Tongue (tissue), 2 donors: ENCODE data around the gene MNT. TPM values are rescaled to one million over a fixed set of nuclear protein-coding genes. Genes with fewer than 3 reads are reported as not detected.

ENCODE experiments used
- DNase-seq: peaks from one replicate; pipeline ENCODE4 v3.0.0-alpha.2; 2015
- total RNA-seq: library from RNA; depleted of rRNA; stranded (reverse); fragments of >200 nt; gene quantifications from one replicate; pipeline ENCODE4 v1.2.3, GENCODE V29; 2014

Gene MNT
- total RNA-seq, 1 donor from 2014 or later: 10.2 TPM

DNA sequence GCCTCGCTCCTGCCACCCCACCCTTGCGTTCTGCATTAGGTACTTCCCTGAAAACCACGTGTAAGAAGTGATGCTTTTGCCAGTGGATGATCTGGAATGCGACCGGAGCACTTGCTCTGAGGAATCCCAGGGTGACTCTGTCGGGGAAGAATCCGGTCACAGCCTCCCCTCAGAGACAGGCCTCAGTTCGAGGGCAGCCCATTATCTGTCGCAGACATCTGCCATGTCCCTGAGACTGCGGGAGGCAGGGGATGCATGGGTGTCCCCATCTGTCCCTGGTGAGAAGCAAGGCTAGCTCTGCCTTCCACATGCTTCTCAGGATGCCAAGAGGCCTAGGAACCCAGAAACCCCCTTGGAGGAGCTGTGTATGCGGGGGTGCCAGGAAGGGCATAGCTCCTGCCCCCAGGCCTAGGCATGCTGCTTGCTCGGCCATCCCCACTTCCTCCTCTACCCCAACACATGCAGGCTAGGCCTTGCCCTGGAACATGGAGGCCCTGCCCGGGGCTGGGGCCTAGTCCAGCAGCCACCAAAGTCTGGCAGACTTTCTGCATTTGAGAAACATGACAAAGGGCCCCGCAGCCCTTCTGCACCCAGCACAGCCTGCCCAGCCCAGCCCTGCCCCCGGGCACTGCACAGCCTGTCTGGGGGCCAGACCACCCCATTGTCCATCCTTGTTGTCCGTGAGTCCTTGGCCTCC, 20.5 kb downstream of the MNT start:
- DNase-seq: no peak

DNA sequence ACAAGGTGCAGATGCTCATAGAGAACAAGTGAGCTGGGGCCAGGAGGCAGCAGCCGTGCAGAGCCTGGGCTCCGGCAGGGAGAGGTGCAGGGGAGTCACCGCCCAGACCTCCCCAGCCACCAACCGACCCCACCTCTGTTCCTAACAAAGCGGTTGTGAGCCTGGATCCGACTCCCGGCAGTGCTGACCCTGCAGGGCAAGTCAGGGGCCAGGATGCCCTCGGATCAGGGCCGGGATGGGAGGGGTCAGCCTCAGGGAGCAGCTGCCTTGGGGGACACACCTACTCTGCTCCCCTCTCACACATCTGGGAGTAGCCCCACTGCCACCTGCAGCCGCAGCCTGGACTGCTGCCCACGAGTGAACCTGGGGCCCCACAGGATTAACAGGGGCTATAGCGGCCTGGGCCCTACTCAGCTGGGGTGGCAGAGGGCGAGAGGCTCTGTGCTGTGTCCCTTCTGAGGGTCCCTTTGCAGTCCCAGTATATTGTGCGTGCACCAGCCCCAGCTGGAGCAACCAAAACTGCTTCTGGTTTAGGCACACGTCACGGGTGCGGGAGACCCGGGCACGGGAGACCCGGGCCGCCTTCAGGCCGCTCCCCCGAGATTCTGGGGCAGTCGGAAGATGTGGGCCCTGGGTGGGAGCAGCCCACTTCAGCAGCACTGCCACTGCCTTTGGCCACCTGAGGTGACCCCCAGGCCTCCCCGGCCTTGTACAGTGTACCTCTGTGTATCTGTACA, 21.2 kb downstream of the MNT start:
- no peak for DNase-seq

DNA sequence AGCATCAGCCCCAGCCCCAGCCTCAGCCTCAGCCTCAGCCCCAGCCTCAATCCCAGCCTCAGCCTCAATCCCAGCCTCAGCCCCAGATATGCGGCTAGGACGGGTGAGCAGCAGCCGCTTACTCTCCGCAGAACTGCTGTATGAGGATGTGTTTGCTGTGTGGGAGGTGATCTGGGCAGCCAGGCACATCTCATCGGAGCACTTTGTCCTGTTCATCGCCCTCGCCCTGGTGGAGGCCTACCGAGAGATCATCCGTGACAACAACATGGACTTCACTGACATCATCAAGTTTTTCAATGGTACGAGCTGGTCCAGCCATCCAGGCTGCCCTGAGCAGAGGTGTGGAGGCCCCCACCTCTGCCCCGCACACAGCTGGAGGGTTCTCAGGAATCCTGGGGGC, 22.0 kb downstream of the MNT start:
- DNase-seq: no peak

DNA sequence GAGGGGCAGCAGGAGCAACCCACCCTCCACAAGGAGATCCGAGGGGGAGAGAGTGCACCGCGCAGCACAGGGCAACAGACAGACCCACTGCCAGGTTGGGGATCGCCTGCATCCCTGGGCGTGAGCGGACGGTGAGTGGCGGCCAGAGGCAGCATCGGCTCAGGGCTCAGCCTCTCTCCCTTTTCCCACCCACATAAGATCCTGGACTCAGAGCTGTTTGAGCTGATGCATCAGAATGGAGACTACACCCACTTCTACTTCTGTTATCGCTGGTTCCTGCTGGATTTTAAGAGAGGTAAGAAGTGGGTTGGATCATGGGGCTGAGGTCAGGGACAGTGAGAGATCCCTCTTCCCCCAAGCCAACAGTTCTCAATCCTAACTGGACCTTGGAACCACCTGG, 23.2 kb downstream of the MNT start:
- no peak for DNase-seq

DNA sequence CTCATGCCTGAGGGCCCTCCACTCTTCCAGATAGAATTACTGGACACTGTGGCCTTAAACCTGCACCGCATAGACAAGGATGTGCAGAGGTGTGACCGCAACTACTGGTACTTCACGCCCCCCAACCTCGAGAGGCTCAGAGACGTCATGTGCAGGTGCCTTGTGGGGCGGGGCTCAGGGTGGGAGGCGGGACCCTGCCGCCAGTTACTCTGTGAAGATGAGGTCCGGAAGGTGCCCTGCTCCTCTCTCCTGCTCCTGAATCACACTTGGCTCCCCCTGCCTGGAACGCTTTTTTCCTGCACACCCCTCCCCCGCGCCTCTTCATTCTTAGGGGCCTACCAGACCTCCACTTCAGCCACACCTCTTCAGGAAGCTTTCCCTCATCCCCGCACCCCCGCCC, 24.8 kb downstream of the MNT start:
- DNase-seq: no peak

DNA sequence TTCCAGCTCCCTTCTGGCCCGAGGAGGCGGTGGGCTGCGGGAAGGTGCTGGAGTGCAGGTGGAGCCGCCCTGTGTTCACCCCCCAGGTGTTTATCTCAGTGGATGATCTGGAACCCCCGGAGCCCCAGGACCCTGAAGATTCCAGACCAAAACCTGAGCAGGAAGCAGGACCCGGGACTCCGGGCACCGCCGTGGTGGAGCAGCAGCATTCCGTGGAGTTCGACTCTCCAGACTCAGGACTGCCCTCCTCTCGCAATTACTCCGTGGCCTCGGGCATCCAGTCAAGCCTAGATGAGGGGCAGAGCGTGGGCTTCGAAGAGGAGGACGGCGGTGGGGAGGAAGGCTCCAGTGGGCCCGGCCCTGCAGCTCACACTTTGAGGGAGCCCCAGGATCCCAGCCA, 25.5 kb downstream of the MNT start:
- DNase-seq: no peak

DNA sequence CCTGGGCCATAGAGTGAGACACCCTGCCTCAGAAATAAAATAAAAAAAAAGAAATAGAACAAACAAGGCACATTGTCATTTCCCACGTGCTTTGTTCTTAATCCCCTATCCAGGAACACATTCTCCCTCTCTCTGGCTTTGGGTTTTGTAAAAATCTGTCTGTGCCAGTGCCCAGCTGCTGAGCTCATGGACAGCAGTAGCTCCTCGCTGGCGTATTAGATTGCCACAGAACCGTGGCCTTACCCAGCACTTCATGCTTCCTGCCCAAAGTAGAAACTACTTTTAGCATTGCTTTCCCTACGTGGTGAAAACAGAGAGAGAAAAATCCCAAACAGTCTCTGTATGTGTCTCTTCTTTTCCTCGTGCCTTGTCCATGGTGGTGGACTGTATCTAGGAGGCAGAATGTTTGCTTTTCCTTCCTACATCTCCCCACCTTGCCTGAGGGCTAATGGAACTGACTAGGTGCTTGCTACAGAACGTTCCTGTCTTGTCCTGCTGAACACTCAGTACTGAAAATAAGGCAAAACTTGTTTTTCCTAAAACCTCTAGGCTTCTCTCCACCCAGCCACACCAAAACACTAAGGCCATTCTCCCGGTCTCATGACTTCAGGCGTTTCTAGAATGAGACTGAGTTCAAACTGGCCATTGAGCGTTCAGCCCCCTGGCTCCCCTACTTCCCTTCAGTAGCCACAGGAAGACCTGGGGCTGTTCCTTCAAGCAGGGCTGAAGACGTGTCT, 26.1 kb downstream of the MNT start:
- no peak for DNase-seq

DNA sequence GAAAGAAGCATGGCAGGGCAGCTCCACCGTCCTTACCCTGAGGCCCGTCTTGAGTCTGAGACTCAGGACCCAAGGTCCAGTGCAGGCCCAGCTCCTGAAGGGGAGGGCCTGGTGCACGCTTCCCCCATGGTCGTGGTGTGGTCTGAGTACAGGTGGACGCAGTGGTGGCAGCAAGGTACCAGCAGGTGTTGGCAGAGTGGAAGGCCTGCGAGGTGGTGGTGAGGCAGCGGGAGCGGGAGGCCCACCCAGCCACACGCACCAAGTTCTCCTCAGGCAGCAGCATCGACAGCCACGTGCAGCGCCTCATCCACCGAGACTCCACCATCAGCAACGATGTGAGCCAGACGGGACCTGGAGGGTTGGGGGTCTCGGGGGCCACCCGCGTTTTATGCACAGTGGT, 27.7 kb downstream of the MNT start:
- no peak for DNase-seq

DNA sequence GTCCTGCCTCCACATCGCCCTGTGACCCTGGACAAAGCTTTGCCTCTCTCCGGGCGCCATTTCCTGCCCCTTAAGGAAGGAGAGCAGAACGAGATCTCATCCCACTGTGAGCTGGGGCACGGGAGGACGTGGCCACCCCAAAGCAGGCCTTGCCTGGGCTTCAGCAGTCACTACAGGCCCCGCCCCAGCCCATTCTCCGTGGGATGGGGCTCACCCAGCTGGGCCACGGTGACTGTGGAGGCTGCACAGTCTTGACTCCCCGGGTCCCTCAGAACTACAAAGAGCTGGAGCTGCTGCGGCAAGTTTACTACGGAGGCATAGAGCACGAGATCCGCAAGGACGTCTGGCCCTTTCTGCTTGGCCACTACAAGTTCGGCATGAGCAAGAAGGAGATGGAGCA, 28.2 kb downstream of the MNT start:
- no peak for DNase-seq

DNA sequence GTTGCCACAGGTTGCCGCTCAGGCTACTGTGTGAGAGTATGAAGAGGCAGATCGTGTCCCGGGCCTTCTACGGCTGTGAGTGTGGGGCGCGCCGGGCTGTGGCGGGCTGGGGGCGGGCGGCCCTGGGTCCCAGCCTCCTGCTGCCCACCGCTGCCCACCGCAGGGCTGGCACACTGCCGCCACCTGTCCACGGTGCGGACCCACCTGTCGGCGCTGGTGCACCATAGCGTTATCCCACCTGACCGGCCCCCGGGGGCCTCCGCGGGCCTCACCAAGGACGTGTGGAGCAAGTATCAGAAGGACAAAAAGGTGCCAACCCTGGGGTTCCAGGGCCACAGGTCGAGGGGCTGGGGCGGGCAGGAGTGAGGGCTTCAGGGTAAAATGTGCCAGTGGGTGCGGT, 28.7 kb downstream of the MNT start:
- DNase-seq: no peak

DNA sequence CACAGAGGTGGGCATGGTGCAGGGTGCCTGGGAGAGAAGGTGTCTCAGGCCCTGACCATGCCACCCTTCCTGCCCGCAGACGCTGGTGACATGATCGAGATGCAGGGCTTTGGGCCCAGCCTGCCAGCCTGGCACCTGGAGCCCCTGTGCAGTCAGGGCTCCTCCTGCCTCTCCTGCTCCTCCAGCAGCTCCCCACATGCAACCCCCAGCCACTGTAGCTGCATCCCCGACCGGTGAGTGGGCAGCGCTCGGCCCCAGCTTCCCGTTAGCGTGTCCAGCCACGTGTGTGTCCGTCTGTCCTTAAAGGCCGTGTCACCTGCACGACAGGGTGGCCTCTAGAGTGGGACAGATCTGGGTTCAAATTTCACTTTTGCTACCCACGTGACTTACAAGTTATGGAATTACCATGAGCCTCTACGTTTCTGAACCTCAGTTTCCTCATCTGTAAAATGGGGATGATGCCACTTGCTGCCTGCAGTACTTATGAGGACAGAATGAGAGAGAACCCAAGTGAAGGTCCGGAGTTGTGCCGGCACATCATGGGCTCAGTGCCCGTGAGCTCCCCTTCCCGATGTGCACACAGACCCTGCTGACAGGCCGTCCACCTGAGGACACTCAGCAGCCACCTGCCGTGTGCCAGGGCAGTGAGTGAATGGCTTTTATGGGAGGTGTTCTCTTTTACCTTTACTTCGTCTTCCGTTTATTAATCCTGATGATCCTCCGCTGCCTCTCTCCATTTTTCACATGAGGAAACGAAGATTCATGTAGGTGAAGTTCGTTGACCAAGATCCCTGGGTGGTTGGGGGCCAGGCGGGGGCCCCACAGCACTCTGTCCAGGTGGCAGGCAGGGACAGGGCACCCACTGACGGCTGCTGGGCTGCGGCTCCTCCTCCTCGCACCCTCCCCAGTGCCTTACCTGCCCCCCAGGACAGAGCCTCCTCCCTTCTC, 29.4 kb downstream of the MNT start:
- no peak for DNase-seq

DNA sequence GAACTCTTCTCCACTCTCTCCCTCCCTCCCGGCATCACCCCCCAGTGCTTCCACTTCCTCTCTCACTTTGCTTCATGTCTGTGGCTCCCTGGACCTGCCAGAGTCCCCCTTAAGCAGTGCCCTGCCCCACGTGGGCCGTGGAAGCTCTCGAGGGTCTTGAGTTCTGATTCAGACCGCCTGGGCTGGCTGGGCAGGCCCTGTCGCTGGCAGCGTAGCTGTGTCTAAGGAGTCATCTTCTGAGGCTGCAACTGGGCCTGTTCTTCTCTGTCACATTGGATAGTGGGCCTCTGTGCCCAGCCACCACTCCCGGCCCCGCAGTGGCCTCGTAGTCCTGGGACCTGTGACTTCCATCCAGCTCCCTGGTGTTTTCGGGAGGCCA, 30.7 kb downstream of the MNT start:
- DNase-seq: no peak

DNA sequence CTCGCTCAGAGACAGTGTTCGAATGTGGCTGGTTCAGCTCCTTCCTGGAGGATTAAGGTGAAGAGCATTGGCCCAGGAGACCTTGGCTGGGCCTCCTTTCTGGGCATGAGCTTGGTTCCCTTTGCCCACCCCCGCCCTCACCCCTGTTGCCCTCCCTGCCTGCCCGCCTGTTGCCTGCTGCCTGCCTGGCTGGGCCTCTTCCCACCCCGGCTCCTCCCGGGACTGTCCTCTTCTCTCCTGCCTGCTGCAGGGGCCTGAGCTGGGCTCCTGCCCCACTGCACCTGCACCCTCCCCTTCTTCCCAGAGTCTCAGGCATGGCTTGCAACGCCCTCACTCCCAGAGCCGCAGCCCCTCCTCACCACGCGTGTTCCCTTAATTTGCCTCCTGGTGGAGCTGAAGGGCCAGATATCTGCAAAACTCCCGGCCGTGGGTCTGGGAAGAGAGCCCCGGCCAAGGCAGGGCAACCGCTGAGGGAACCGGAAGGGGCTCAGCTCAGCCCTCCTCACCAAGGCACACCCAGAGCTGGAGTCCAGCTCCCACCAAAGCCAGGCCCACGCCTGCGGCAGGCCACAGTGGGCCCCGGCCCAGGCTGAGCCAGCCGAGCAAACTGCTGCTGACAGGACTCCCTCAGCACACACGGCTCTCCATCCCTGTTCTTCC, 31.2 kb downstream of the MNT start:
- DNase-seq: no peak

DNA sequence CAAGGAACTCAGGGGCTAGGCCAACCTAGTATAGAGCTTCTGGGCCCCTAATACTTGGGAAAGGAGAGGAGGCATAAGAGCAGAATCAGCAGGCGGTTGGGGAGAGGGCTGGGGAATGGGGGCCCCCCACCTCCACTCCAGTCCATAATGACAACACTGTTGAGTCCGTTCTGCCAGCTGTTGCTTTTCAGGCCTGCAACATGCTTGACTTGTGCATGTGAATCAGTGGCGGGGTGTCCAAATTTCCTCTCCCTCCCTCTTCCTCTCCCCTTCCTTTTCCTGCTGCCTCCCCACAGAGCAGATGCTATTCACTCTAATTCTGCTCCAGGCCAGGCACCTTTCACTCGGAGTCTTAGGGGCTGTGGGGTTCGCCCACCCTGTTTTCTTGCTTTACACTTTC, 31.8 kb downstream of the MNT start:
- no peak for DNase-seq

DNA sequence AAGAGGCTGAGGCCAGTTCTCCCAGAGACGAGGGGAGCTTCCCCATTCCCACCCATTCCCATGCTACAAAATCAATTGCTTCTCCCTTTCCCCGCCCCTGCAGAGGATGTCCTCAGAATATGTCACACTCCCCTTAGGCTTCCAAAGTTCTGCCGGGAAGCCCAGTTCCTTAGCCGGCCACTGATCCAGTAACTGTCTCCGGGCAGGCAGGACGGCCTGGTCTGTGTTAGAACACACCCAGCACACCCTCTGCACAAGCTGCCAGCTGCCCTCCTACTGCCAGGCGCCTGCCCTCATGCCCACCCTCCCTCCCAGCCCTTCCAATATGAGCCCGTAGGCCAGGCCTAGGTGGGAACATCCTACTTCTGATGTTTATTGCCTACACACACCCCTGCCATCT, 32.5 kb downstream of the MNT start:
- no peak for DNase-seq

DNA sequence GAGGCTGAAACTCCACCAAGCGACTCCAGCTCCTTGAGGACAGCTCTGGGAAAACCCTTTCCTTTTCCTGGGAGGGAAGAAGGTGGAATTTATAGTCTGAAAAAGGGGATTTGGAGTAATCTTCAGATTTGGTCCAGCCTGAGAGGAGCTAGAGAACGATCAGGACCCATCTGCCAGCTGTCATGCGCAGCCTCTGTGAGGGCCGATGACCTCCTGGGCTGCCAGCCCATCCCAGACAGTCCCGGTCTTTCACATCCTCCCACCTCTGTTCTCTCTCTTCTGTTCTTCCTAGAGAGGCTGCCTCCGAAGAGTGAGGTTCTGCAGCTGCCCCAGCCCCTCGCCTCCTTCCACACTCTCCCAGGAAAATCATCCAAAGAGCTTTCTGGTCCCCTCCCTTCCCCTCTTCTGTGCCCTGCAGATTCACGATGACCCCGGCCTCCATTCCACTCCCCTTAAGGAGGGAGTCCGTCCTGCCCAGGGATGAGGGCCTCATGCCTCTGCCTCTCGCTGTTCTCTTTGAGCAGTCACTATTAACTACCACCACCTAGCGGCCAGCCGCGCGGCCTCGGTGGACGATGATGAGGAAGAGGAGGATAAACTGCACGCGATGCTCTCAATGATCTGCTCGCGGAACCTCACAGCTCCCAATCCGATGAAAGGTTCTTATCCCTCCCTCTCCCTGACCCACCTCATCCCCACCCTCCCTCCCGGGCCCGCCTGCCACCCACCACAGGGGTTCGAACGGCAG, 33.9 kb downstream of the MNT start:
- DNase-seq: no peak

DNA sequence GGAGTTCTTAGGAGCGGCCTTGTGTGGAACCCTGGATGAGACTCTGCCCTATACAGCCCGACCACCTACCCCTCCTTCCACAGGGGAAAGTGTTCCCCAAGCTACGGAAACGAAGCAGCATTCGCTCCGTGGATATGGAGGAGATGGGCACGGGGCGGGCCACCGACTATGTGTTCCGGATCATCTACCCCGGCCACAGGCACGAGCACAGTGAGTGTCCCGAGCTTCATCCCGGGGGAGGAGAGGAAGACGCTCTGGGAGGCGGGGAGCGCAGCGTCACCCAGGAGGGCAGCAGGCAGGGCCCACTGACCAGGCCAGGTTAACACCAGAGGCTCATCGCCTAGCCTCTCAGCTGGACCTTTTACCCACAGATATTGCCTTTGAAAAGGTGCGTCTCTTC, 35.7 kb downstream of the MNT start:
- no peak for DNase-seq

DNA sequence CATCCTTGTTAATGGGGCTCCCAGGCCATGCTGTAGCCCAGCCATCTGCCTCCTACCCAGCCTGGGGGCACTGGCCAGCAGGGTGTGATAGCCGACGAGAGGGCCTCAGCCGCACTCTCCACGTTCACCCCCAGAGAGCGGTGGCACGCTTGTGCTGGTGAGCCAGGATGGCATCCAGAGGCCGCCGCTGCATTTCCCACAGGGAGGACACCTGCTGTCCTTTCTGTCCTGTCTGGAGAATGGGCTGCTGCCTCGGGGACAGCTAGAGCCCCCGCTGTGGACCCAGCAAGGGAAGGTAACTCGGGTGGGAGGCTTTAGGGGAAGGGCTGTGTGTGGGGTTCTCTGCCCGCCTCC, 36.1 kb downstream of the MNT start:
- no peak for DNase-seq

DNA sequence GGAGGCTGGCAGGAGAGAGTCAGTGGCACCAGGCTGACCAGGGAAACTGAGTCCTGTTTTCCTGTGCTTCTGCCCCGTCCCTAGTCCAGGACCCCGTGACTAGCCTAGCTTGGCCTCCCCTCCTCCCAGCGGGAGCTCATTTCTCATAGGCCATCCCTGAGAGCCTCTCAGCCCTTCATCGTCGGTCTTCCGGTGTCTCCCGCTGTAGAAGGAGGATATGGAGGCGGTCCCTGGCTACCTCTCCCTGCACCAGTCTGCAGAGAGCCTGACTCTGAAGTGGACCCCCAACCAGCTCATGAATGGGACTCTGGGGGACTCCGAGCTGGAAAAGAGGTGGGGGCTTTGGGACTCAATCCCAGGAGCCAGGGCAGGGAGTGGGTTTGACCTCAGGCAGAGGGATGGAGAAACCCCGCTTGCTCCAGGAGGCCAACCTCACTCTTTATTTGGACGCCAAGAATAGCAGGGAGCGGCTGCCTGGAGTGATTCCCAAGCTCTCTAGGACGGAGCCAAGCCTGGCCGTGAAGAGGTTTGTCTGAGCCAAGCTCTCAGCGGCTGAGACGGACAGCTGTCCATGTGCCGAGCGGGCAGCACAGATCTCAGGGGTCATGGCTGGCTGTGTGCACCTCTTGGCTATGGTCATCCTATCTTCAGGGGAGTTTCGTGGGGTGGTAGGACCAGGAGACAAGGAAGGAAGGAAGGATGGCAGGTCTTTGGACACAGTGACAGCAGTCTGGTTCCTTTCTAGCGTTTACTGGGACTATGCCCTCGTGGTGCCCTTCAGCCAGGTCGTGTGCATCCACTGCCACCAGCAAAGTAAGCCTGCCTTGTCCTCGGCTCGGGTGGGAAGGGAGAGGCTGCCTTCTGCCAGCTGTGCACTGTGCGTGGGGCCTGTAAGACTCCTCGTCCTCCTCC, 36.8 kb downstream of the MNT start:
- DNase-seq: peak; percentile 39

DNA sequence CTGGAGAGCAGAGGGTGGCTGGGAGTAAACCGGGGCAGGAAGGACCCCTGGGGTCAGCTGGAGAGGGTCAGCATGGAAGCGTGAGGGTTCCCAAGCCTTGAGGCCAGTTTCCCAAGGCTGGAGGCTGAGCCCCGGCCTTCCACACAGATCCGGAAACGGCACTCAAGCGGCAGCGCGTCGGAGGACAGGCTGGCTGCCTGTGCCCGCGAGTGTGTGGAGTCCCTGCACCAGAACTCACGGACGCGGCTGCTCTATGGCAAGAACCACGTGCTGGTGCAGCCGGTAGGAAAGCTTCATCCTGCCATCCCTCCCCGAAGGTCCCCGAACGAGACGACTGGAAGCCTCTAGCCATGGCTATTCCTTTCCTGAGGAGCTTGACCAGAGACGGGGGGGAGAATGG, 37.5 kb downstream of the MNT start:
- DNase-seq: no peak
